Activated CD8-positive, alpha-beta T cell treated with anti-CD3 and anti-CD28 coated beads, Interleukin-2, amount 10 ng/mL, durations not matched to agents 7 days and 5 days (primary cell): ENCODE results near the gene CHST9. TPM values are rescaled to one million over a fixed set of nuclear protein-coding genes. Genes with fewer than 3 reads are reported as not detected.
"Not testable (repeated sequence)": the region's sequence is repeated elsewhere in the genome, so short reads cannot be mapped to it uniquely, and the experiment has no call there.

ENCODE experiments used
- ATAC-seq: fragments of 150-1000 bp; cut with Tn5 transposase; one replicate; pipeline ENCODE4 v1.10.0; 2021; ENCODE audit warnings: moderate library complexity
- CTCF ChIA-PET: fragments of 350-600 bp; sonication (Branson Sonifier 250); formaldehyde crosslinking; loops from one replicate; lab custom pipeline; 2021; ENCODE audit warnings: antibody characterized with exemption; lab: Charles Lee
- POLR2A ChIA-PET: fragments of 350-600 bp; sonication (Branson Sonifier 250); formaldehyde crosslinking; loops from one replicate; lab custom pipeline; 2021; ENCODE audit warnings: antibody characterized with exemption; lab: Charles Lee
- DNase-seq: peaks from one replicate; pipeline ENCODE4 v3.0.0-alpha.2; 2020
- H3K27ac Mint-ChIP-seq: one replicate; pipeline ENCODE4 v1.8.0; 2021; ENCODE audit warnings: mild to moderate bottlenecking, mixed read lengths
- H3K27me3 Mint-ChIP-seq: one replicate; pipeline ENCODE4 v1.8.0; 2021; ENCODE audit warnings: low read depth, mixed read lengths
- H3K36me3 Mint-ChIP-seq: one replicate; pipeline ENCODE4 v1.8.0; 2021; ENCODE audit warnings: low read depth, mixed read lengths
- H3K4me1 Mint-ChIP-seq: one replicate; pipeline ENCODE4 v1.8.0; 2021; ENCODE audit warnings: low read depth, mixed read lengths
- H3K4me3 Mint-ChIP-seq: one replicate; pipeline ENCODE4 v1.8.0; 2021; ENCODE audit warnings: mild to moderate bottlenecking, mixed read lengths
- H3K9me3 Mint-ChIP-seq: one replicate; pipeline ENCODE4 v1.8.0; 2022; ENCODE audit warnings: mixed read lengths; ENCODE audit not compliant: insufficient read depth
- total RNA-seq, 2 experiments: library from RNA; stranded (reverse); gene quantifications; one replicate each; pipeline ENCODE4 v1.2.3, GENCODE V29; 2021

CHST9 gene
- total RNA-seq, 2 experiments from 2014 or later, result not detected

GRCh38 chr18:27120246-27120645 lies 64.9 kb downstream of the CHST9 start:
- Mint-ChIP-seq H3K9me3 (peaks cover 12% of the 10 kb centered on the region), H3K36me3 (no peaks in the 10 kb centered on the region), H3K4me3 (no peak overlapping the region), H3K4me1 (no peaks in the 10 kb centered on the region), H3K27me3 (no peaks in the 10 kb centered on the region), H3K27ac (no peak overlapping the region)
- ChIA-PET CTCF (no interaction called here), POLR2A (no interaction called here)
- ATAC-seq, result no peak
- no peak for DNase-seq

- POLR2A ChIA-PET, result no interaction called here
- Mint-ChIP-seq H3K4me1 (no peaks in the 10 kb centered on the region), H3K36me3 (no peaks in the 10 kb centered on the region), H3K9me3 (peaks cover 2% of the 10 kb centered on the region), H3K27ac (no peak overlapping the region), H3K27me3 (no peaks in the 10 kb centered on the region), H3K4me3 (no peak overlapping the region)
- ATAC-seq (no peak), DNase-seq (no peak)
- CTCF ChIA-PET, result no interaction called here
Observed at GRCh38 chr18:27118973-27119372, 66.1 kb downstream of the CHST9 start.

- Mint-ChIP-seq H3K9me3 (peaks cover 11% of the 10 kb centered on the region), H3K36me3 (no peaks in the 10 kb centered on the region), H3K27ac (no peak overlapping the region), H3K4me1 (no peaks in the 10 kb centered on the region), H3K4me3 (no peak overlapping the region), H3K27me3 (no peaks in the 10 kb centered on the region)
- no peak for DNase-seq
- CTCF ChIA-PET, result no interaction called here
- POLR2A ChIA-PET, result no interaction called here
- no peak for ATAC-seq
Observed at GRCh38 chr18:27114842-27115241, 70.3 kb downstream of the CHST9 start.

- H3K27ac Mint-ChIP-seq, result no peak overlapping the region
- peaks cover 14% of the 10 kb centered on the region for H3K9me3 Mint-ChIP-seq
- ATAC-seq (no peak), DNase-seq (no peak)
- ChIA-PET CTCF (no interaction called here), POLR2A (no interaction called here)
- no peak overlapping the region for H3K4me3 Mint-ChIP-seq
- H3K36me3 Mint-ChIP-seq, result no peaks in the 10 kb centered on the region
- no peaks in the 10 kb centered on the region for H3K4me1 Mint-ChIP-seq
- H3K27me3 Mint-ChIP-seq, result no peaks in the 10 kb centered on the region
Observed at GRCh38 chr18:27113358-27113757, 71.8 kb downstream of the CHST9 start.

GRCh38 chr18:27110319-27110718 lies 74.8 kb downstream of the CHST9 start:
- H3K9me3 Mint-ChIP-seq, result peaks cover 14% of the 10 kb centered on the region
- no peak overlapping the region for H3K27ac Mint-ChIP-seq
- ChIA-PET POLR2A (no interaction called here), CTCF (no interaction called here)
- no peak for ATAC-seq
- no peaks in the 10 kb centered on the region for H3K36me3 Mint-ChIP-seq
- H3K27me3 Mint-ChIP-seq, result no peaks in the 10 kb centered on the region
- H3K4me3 Mint-ChIP-seq, result no peak overlapping the region
- no peak for DNase-seq
- no peaks in the 10 kb centered on the region for H3K4me1 Mint-ChIP-seq

- Mint-ChIP-seq H3K27me3 (no peaks in the 10 kb centered on the region), H3K4me1 (no peaks in the 10 kb centered on the region), H3K9me3 (peaks cover 14% of the 10 kb centered on the region), H3K27ac (no peak overlapping the region), H3K4me3 (no peak overlapping the region), H3K36me3 (no peaks in the 10 kb centered on the region)
- ChIA-PET POLR2A (no interaction called here), CTCF (no interaction called here)
- DNase-seq (no peak), ATAC-seq (no peak)
Observed at GRCh38 chr18:27109451-27109850, 75.7 kb downstream of the CHST9 start.

- Mint-ChIP-seq H3K4me3 (no peak overlapping the region), H3K4me1 (no peaks in the 10 kb centered on the region), H3K27ac (no peak overlapping the region), H3K9me3 (peaks cover 14% of the 10 kb centered on the region), H3K36me3 (no peaks in the 10 kb centered on the region), H3K27me3 (no peaks in the 10 kb centered on the region)
- ATAC-seq (no peak), DNase-seq (no peak)
- CTCF ChIA-PET, result no interaction called here
- POLR2A ChIA-PET, result no interaction called here
Observed at GRCh38 chr18:27108842-27109241, 76.3 kb downstream of the CHST9 start.

- ATAC-seq, result no peak
Observed at GRCh38 chr18:27104743-27105142, 80.4 kb downstream of the CHST9 start.

GRCh38 chr18:27094621-27095020 lies 90.5 kb downstream of the CHST9 start:
- no peaks in the 10 kb centered on the region for H3K27me3 Mint-ChIP-seq
- peaks cover 12% of the 10 kb centered on the region for H3K9me3 Mint-ChIP-seq
- DNase-seq (no peak), ATAC-seq (no peak)
- no peaks in the 10 kb centered on the region for H3K36me3 Mint-ChIP-seq
- ChIA-PET POLR2A (no interaction called here), CTCF (no interaction called here)
- no peak overlapping the region for H3K4me3 Mint-ChIP-seq
- no peaks in the 10 kb centered on the region for H3K4me1 Mint-ChIP-seq
- no peak overlapping the region for H3K27ac Mint-ChIP-seq

More at GRCh38 chr18:27104743-27105142, 80.4 kb downstream of the CHST9 start:
- no peaks in the 10 kb centered on the region for H3K27me3 Mint-ChIP-seq
- H3K4me1 Mint-ChIP-seq, result no peaks in the 10 kb centered on the region
- no peaks in the 10 kb centered on the region for H3K36me3 Mint-ChIP-seq
- CTCF ChIA-PET, result no interaction called here
- no peak overlapping the region for H3K27ac Mint-ChIP-seq
- H3K4me3 Mint-ChIP-seq, result no peak overlapping the region
- peaks cover 3% of the 10 kb centered on the region for H3K9me3 Mint-ChIP-seq
- DNase-seq, result no peak
- POLR2A ChIA-PET, result no interaction called here

- H3K36me3 Mint-ChIP-seq, H3K4me3 Mint-ChIP-seq, DNase-seq, ATAC-seq, H3K9me3 Mint-ChIP-seq, H3K27ac Mint-ChIP-seq, H3K27me3 Mint-ChIP-seq, CTCF ChIA-PET, POLR2A ChIA-PET, H3K4me1 Mint-ChIP-seq: not testable (repeated sequence)
Observed at GRCh38 chr18:27093290-27093689, 91.8 kb downstream of the CHST9 start.

- Mint-ChIP-seq H3K4me3 (no peak overlapping the region), H3K27ac (no peak overlapping the region), H3K27me3 (no peaks in the 10 kb centered on the region), H3K9me3 (peaks cover 6% of the 10 kb centered on the region), H3K4me1 (no peaks in the 10 kb centered on the region), H3K36me3 (no peaks in the 10 kb centered on the region)
- ChIA-PET CTCF (no interaction called here), POLR2A (no interaction called here)
- DNase-seq, result no peak
- ATAC-seq, result no peak
Observed at GRCh38 chr18:27081701-27082100, 103.4 kb downstream of the CHST9 start.

GRCh38 chr18:27075828-27076227 lies 109.3 kb downstream of the CHST9 start:
- ATAC-seq, result no peak
- no peaks in the 10 kb centered on the region for H3K9me3 Mint-ChIP-seq
- DNase-seq, result no peak
- H3K4me1 Mint-ChIP-seq, result no peaks in the 10 kb centered on the region
- ChIA-PET CTCF (no interaction called here), POLR2A (no interaction called here)
- no peak overlapping the region for H3K4me3 Mint-ChIP-seq
- H3K27ac Mint-ChIP-seq, result no peak overlapping the region
- no peaks in the 10 kb centered on the region for H3K36me3 Mint-ChIP-seq
- H3K27me3 Mint-ChIP-seq, result no peaks in the 10 kb centered on the region

GRCh38 chr18:27073404-27073830 lies 111.7 kb downstream of the CHST9 start:
- POLR2A ChIA-PET, result no interaction called here
- no peak overlapping the region for H3K27ac Mint-ChIP-seq

More at GRCh38 chr18:27073404-27073830, 111.7 kb downstream of the CHST9 start:
- CTCF ChIA-PET, result no interaction called here
- no peak overlapping the region for H3K4me3 Mint-ChIP-seq
- H3K27me3 Mint-ChIP-seq, result no peaks in the 10 kb centered on the region
- no peaks in the 10 kb centered on the region for H3K9me3 Mint-ChIP-seq
- DNase-seq (no peak), ATAC-seq (no peak)
- no peaks in the 10 kb centered on the region for H3K4me1 Mint-ChIP-seq
- H3K36me3 Mint-ChIP-seq, result no peaks in the 10 kb centered on the region
